ENCODE results near the gene ADAM19. TPM values are rescaled to one million over a fixed set of nuclear protein-coding genes. Genes with fewer than 3 reads are reported as not detected.
A peak's percentile ranks its signal among the peaks of the same experiment; 100 is the strongest.

Gene ADAM19
- total and polyA plus RNA-seq, 12 donors = 5.5 to 49.6 (median 18.2) TPM

- 82 to 83% methylated on average over 6 of the region's 6 CpGs for WGBS, 2 donors
- TF ChIP-seq CTCF (IDR thresholded peaks at IDR 0.05) = no peak
- H3K4me1 ChIP-seq = peaks cover 26 to 100% (median 64%) of the 10 kb centered on the region in 9 donors
- H3K36me3 ChIP-seq = peaks cover 0 to 79% (median 9%) of the 10 kb centered on the region in 9 donors
- intact Hi-C loops (cut with DNase I) = loop anchor here in 1 of 10 donors (10.0 kb wide), 1 partner anchor 52 kb away; no protein-coding TSS in a partner anchor
- ATAC-seq = no peak
- H3K27ac ChIP-seq = peak overlapping the region in 1 of 10 donors; percentile 13
- H3K4me3 ChIP-seq = no peak overlapping the region
- DNase-seq = no peak
- H3K9me3 ChIP-seq = no peaks in the 10 kb centered on the region
- no peaks in the 10 kb centered on the region for H3K27me3 ChIP-seq
Observed at GRCh38 chr5:157566902-157567489, 8.6 kb downstream of the ADAM19 start.

GRCh38 chr5:157563929-157564716, 11.5 kb downstream of the ADAM19 start:
- peaks cover 32 to 99% (median 64%) of the 10 kb centered on the region in 9 donors for H3K4me1 ChIP-seq
- peak overlapping the region; percentile 16 to 89 (median 78) for H3K27ac ChIP-seq
- DNase-seq (peak in 1 of 2 donors; percentile 67), ATAC-seq (peak; percentile 21 to 69 (median 32))
- TF ChIP-seq CTCF (IDR thresholded peaks at IDR 0.05) = peak; percentile 8 to 66 (median 37)
- H3K4me3 ChIP-seq = peak overlapping the region in 4 of 10 donors; percentile 6 to 19 (median 9)
- H3K27me3 ChIP-seq = no peaks in the 10 kb centered on the region
- 24 to 28% methylated on average over 13 of the region's 13 CpGs for WGBS, 2 donors
- no peaks in the 10 kb centered on the region for H3K9me3 ChIP-seq
- peaks cover 0 to 67% (median 5%) of the 10 kb centered on the region in 9 donors for H3K36me3 ChIP-seq
- intact Hi-C loops (cut with DNase I) = loop anchor here in 5 of 10 donors (2.0 to 10.0 kb wide), 5 partner anchors 42 to 53 kb away; no protein-coding TSS in a partner anchor

GRCh38 chr5:157563373-157563928, 12.1 kb downstream of the ADAM19 start:
- Histone ChIP-seq H3K4me3 (peak overlapping the region in 4 of 10 donors; percentile 6 to 19 (median 9)), H3K27ac (peak overlapping the region in 9 of 10 donors; percentile 43 to 89 (median 78)), H3K9me3 (no peaks in the 10 kb centered on the region), H3K27me3 (no peaks in the 10 kb centered on the region), H3K4me1 (peaks cover 32 to 99% (median 70%) of the 10 kb centered on the region in 9 donors), H3K36me3 (peaks cover 0 to 61% (median 0%) of the 10 kb centered on the region in 9 donors)
- DNase-seq (peak in 1 of 2 donors; percentile 57), ATAC-seq (peak in 7 of 8 donors; percentile 6 to 75 (median 36))
- intact Hi-C loops (cut with DNase I) = loop anchor here in 4 of 10 donors (5.0 to 10.0 kb wide), 4 partner anchors 41 to 51 kb away; no protein-coding TSS in a partner anchor
- TF ChIP-seq CTCF (IDR thresholded peaks at IDR 0.05) = no peak
- WGBS, 2 donors = 17 to 22% methylated on average over 11 of the region's 11 CpGs

DNA sequence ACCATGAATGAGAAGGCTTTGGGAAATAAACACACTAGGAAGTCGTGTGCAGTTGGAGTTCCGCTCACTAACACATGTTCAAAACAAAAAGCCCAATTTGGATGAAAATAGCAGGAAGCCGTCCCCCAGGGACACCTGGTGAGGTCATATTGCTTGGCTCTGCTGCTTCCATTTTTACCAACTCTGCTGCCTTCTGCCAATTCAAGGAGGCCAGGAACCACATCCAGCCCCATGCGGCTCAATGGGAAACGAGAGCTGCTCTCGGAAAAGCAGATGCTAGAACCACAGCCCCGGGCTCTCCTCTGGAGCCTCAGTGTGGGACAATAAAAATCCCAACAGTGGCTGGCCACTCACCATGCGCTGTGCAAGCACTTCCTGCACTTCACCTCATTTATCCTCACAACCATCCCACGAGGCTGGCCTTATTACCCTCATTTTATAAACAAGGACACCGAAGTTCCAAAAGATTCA, 13.4 kb downstream of the ADAM19 start:
- 34 to 50% methylated on average over 10 of the region's 10 CpGs for WGBS, 2 donors
- H3K27me3 ChIP-seq = no peaks in the 10 kb centered on the region
- DNase-seq = peak; percentile 73 to 90
- intact Hi-C loops (cut with DNase I) = loop anchor here in 4 of 10 donors (5.0 to 10.0 kb wide), 4 partner anchors 40 to 50 kb away; no protein-coding TSS in a partner anchor
- peak overlapping the region in 8 of 10 donors; percentile 45 to 89 (median 78) for H3K27ac ChIP-seq
- peak overlapping the region in 3 of 10 donors; percentile 10 to 21 (median 19) for H3K4me3 ChIP-seq
- no peak for TF ChIP-seq CTCF (IDR thresholded peaks at IDR 0.05)
- H3K4me1 ChIP-seq = peaks cover 32 to 97% (median 81%) of the 10 kb centered on the region in 9 donors
- H3K9me3 ChIP-seq = no peaks in the 10 kb centered on the region
- ATAC-seq = peak; percentile 30 to 78 (median 65)
- peaks cover 0 to 57% (median 0%) of the 10 kb centered on the region in 9 donors for H3K36me3 ChIP-seq
